ENCODE data around the gene RGS17.

RGS17 gene

GRCh38 chr6:153167907-153168306 lies 36.8 kb upstream of the RGS17 start:
- Histone ChIP-seq H3K4me1 (ENCODE audit: insufficient read depth, low read length, poor library complexity, severe bottlenecking) (no peaks in the 10 kb centered on the region), H2AFZ (ENCODE audit: low read length) (no peak overlapping the region), H3K9me2 (replicated peaks; ENCODE audit: low read depth, low read length) (no peaks in the 10 kb centered on the region), H3K4me3 (ENCODE audit: low read length, poor library complexity, severe bottlenecking) (no peak overlapping the region), H3K79me2 (ENCODE audit: insufficient read depth, low read length) (no peaks in the 10 kb centered on the region), H3K4me2 (ENCODE audit: low read depth, low read length, poor library complexity, severe bottlenecking) (no peak overlapping the region), H3K36me3 (ENCODE audit: insufficient read depth, low read length) (no peaks in the 10 kb centered on the region), H3K27me3 (ENCODE audit: insufficient read depth, low read length, poor library complexity, severe bottlenecking) (no peaks in the 10 kb centered on the region), H3F3A (ENCODE audit: low read depth) (no peaks in the 10 kb centered on the region), H4K20me1 (ENCODE audit: insufficient read depth, low read length, poor library complexity, severe bottlenecking) (no peaks in the 10 kb centered on the region), H3K9ac (ENCODE audit: low read depth, low read length, poor library complexity, severe bottlenecking) (no peak overlapping the region), H3K9me3 (ENCODE audit: insufficient read depth, low read depth, low read length) (no peaks in the 10 kb centered on the region)
- TF ChIP-seq EZH2phosphoT487 (IDR thresholded peaks at IDR 0.05; ENCODE audit: borderline replicate concordance) = no peak
- TF ChIP-seq CTCF (conservative IDR thresholded peaks at IDR 0.05; ENCODE audit: low read length) = no peak

GRCh38 chr6:153167061-153167891 lies 36.2 kb upstream of the RGS17 start:
- Histone ChIP-seq H3K4me3 (ENCODE audit: low read length, poor library complexity, severe bottlenecking) (no peak overlapping the region), H3K4me1 (ENCODE audit: insufficient read depth, low read length, poor library complexity, severe bottlenecking) (no peaks in the 10 kb centered on the region), H3K27me3 (ENCODE audit: insufficient read depth, low read length, poor library complexity, severe bottlenecking) (no peaks in the 10 kb centered on the region), H3K4me2 (ENCODE audit: low read depth, low read length, poor library complexity, severe bottlenecking) (no peak overlapping the region), H3K9me2 (replicated peaks; ENCODE audit: low read depth, low read length) (no peaks in the 10 kb centered on the region), H3K79me2 (ENCODE audit: insufficient read depth, low read length) (no peaks in the 10 kb centered on the region), H3K36me3 (ENCODE audit: insufficient read depth, low read length) (no peaks in the 10 kb centered on the region), H3F3A (ENCODE audit: low read depth) (no peaks in the 10 kb centered on the region), H3K9ac (ENCODE audit: low read depth, low read length, poor library complexity, severe bottlenecking) (no peak overlapping the region), H3K9me3 (ENCODE audit: insufficient read depth, low read depth, low read length) (no peaks in the 10 kb centered on the region), H4K20me1 (ENCODE audit: insufficient read depth, low read length, poor library complexity, severe bottlenecking) (no peaks in the 10 kb centered on the region), H2AFZ (ENCODE audit: low read length) (no peak overlapping the region)
- TF ChIP-seq EZH2phosphoT487 (IDR thresholded peaks at IDR 0.05; ENCODE audit: borderline replicate concordance) (no peak), CTCF (conservative IDR thresholded peaks at IDR 0.05; ENCODE audit: low read length) (no peak)

GRCh38 chr6:153162646-153163045 lies 31.6 kb upstream of the RGS17 start:
- H2AFZ ChIP-seq (ENCODE audit: low read length) = no peak overlapping the region
- no peak overlapping the region for H3K4me2 ChIP-seq (ENCODE audit: low read depth, low read length, poor library complexity, severe bottlenecking)
- no peaks in the 10 kb centered on the region for H3K27me3 ChIP-seq (ENCODE audit: insufficient read depth, low read length, poor library complexity, severe bottlenecking)
- no peaks in the 10 kb centered on the region for H3K79me2 ChIP-seq (ENCODE audit: insufficient read depth, low read length)
- H3K9me2 ChIP-seq (replicated peaks; ENCODE audit: low read depth, low read length) = no peaks in the 10 kb centered on the region
- H3F3A ChIP-seq (ENCODE audit: low read depth) = no peaks in the 10 kb centered on the region
- H3K9me3 ChIP-seq (ENCODE audit: insufficient read depth, low read depth, low read length) = no peaks in the 10 kb centered on the region
- TF ChIP-seq EZH2phosphoT487 (IDR thresholded peaks at IDR 0.05; ENCODE audit: borderline replicate concordance) (no peak), CTCF (conservative IDR thresholded peaks at IDR 0.05; ENCODE audit: low read length) (no peak)
- H3K36me3 ChIP-seq (ENCODE audit: insufficient read depth, low read length) = no peaks in the 10 kb centered on the region
- no peaks in the 10 kb centered on the region for H4K20me1 ChIP-seq (ENCODE audit: insufficient read depth, low read length, poor library complexity, severe bottlenecking)
- H3K4me1 ChIP-seq (ENCODE audit: insufficient read depth, low read length, poor library complexity, severe bottlenecking) = no peaks in the 10 kb centered on the region
- H3K9ac ChIP-seq (ENCODE audit: low read depth, low read length, poor library complexity, severe bottlenecking) = no peak overlapping the region
- H3K4me3 ChIP-seq (ENCODE audit: low read length, poor library complexity, severe bottlenecking) = no peak overlapping the region
